Brain pericyte (primary cell): ENCODE data around the gene KRT78.

Experiments
- DNase-seq: peaks from one replicate; pipeline ENCODE4 v3.0.0-alpha.2; 2012; ENCODE audit warnings: low read depth, low spot score

Gene KRT78

GRCh38 chr12:52813885-52814709 is 34.7 kb downstream of the KRT78 start, which contains the start of gene KRT4:
Gene KRT4 (minus strand): TSS chr12:52814116. CDS start chr12:52814058, 58 bp downstream.
- DNase-seq = no peak

DNA sequence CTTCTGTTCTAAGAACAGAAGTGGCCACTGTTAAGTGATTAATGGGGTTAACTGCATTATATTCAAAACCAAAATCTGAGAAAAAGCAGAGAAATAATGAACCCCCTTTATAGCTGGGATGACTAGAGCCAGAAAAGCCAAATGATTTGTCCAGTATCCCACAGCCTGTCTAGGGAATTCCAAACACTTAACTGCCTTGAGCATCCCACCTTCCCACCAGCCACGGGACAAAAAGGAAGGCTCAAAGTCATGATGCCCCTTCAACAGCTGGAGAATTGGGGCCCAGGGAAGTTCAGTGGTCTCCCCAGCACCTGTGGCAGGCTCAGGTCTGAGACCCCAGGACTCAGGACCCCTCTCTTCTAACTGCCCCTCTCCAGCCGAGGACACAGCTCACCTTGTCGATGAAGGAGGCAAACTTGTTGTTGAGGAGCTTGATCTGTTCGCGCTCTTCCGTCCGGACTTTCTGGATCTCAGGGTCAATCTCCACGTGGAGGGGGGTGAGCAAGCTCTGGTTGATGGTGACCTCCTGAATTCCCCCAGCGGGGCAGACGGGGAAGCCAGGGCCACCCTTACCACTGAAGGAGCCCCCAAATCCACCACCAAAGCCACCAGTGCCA is 35.5 kb downstream of the KRT78 start:
- no peak for DNase-seq

DNA sequence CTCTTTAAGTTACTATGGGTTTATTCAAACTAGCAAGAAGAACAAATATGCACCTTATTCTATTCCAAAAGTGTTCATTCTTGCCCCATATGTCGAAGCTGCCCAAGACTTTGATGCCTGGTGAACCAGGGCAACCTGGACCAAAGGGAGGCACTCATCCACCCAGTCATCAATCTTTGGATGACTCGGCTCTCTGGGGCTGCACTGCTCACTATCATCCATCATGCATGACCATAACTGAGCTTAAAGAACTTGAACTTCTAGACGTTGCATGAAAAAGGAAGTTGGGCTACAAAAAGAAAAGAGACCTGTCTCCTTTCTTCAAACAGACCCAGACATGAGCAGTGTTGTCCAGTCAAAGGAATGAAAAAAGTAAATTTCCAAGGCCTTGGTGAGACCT is 36.0 kb downstream of the KRT78 start:
- no peak for DNase-seq

- no peak for DNase-seq
These were observed 36.8 kb downstream of the KRT78 start for GRCh38 chr12:52812073-52812400.

- DNase-seq = no peak
These were observed 37.4 kb downstream of the KRT78 start for GRCh38 chr12:52811191-52812072.

- DNase-seq = no peak
These were observed 38.2 kb downstream of the KRT78 start for GRCh38 chr12:52810554-52810953.

- no peak for DNase-seq
These were observed 39.6 kb downstream of the KRT78 start for GRCh38 chr12:52809166-52809565.

GRCh38 chr12:52808573-52809160 is 40.1 kb downstream of the KRT78 start:
- DNase-seq = no peak

- no peak for DNase-seq
These were observed 41.0 kb downstream of the KRT78 start for GRCh38 chr12:52807544-52808470.

DNA sequence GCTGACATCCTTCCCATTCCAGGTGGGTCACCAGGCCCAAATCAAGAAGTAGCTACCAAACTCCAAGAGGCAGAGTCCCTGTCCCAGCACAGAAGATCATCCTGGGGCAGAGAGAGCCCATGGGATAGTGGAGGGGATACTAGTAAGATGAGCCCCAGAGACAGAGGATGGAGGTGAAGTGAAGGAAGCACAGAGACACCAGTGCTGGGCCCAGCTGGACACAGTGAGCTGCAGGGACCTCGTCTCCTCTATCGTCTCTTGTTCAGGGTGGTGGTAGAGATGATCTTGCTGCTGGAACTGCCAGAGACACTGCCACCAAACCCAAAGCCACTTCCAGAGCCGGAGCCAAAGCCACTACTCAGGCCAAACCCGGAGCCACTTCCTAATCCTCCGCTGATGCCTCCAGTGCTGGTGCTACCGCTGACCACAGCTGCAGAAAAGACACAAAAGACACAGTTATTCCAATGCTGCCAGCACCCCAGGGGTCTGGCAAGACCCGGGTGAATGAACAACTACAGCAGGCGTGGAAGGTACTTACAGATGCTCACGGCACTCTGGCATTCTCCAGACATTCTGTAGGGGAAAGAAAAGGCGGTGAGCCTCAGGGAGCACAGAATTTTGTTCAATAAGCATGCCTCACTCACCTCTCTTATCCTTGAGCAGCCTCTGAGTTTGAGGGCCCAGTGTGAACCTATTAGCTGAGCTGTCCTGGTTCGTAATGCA is 41.8 kb downstream of the KRT78 start:
- no peak for DNase-seq

DNA sequence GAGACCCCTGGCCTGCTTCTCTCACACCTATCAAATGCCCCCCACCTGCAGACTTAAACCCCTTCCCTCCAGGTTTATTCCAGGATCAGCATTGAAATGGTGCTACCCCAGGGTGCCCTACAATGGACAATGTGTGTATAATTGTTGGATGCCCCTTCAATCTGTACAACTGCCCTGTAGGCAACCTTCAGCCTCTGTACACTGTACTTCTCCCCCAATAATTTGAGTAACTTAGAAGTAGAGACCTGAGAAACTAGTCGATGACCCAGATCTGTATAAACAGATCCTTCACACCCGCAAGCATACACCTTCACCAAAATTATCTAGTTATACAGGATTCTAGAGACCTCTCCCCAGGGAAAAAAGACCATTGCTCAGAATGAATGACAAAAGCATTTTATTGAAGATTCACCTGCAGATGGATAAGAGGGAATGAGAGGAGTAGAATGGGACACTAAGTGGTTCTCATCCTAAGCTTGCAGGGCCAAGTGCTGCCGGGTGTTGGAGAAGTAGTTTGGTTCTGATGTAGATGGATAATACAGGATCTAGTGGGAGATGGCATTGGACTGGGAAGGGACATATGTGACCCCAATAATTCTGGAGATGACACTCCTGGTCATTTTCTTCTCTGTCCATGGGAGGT is 42.5 kb downstream of the KRT78 start:
- no peak for DNase-seq

GRCh38 chr12:52805739-52806138 is 43.1 kb downstream of the KRT78 start:
- no peak for DNase-seq

- DNase-seq = no peak
These were observed 43.8 kb downstream of the KRT78 start for GRCh38 chr12:52805000-52805399.

DNA sequence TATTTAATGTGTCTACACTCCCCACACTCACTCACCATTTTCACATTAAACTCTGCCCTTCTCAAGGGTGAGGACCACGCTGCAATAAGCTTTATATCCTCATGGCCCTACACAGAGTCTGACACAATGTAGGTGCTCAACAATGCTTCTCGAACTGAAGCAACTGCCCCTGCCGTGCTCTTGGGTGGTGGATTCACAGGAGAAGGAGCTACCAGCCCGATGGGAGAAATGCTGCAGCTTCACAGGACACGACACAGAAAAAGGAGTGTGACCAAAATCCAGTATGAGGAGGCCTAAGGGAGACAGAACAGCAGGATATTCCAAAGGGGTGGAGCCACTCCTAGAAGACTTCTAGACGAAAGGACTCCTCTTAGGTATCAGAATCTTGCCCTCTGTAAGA is 46.4 kb downstream of the KRT78 start:
- no peak for DNase-seq

DNA sequence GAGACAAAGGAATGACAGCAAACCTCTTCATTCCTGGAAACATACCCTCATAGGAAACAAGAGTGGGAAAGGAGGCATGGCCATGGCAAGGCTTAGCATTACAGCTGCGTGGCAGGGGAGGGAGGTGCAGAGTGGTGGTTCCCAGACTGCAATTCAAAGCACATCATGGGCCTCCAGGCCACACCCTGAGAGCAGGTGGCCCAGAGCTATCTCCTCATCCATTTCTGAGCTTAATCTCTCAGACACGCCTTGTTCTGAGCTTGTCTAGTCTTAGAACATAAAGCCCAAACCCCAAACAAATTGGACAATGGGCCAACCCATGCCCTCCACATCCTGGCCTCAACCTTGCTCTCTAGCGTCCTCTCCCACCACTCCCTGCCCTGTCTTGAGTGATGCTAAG is 47.0 kb downstream of the KRT78 start:
- no peak for DNase-seq

- DNase-seq = no peak
These were observed 48.4 kb downstream of the KRT78 start for GRCh38 chr12:52800259-52800917.

- DNase-seq = no peak
These were observed 49.1 kb downstream of the KRT78 start for GRCh38 chr12:52799505-52800211.

DNA sequence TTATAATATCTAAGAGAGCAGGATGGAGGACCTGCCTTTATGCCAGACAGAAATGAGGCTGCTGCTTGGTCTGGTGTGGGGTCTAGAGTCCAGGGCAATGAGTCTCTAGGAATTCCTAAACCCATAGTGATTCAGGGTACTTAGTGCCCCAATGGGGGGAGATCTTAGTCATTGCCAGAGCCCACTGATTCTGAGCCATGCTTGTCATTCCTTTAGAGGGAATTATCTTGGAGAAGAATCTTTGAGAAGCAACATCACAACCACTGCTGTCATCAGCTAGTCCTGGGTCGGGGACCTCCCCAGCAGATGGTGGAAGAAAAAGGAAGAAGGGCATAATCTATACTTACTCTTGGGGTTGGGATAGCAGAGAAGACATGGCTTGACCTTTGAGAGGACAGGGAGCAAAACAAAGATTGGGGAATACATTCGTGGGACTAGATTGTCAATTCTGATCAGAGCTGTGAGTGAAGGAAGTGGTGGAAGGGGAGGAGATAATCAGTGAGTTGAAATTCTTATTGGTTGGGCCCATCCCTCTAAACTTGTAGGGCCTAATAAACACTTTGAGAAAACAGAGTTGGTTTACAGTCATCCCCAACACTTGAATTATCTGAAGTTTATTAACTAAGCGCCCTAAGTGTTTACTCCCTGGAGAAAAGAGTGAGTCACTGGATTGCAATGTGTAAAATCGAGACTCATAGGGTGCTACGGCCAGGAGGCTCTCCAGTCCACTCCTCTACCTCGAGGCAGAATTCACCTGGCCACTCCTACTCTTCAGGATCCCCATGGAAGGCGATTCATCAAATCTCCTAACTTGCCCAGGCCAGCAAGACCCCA is 49.9 kb downstream of the KRT78 start:
- DNase-seq = no peak
